GM21526 (cell line): ENCODE measurements around the gene PAPSS2.

Experiments
- ATAC-seq: cut with Tn5 transposase; IDR thresholded peaks from one replicate; pipeline ENCODE4 v1.9.1; 2021; ENCODE audit warnings: moderate library complexity; ENCODE audit not compliant: unreplicated experiment, low FRiP score

The PAPSS2 gene

DNA sequence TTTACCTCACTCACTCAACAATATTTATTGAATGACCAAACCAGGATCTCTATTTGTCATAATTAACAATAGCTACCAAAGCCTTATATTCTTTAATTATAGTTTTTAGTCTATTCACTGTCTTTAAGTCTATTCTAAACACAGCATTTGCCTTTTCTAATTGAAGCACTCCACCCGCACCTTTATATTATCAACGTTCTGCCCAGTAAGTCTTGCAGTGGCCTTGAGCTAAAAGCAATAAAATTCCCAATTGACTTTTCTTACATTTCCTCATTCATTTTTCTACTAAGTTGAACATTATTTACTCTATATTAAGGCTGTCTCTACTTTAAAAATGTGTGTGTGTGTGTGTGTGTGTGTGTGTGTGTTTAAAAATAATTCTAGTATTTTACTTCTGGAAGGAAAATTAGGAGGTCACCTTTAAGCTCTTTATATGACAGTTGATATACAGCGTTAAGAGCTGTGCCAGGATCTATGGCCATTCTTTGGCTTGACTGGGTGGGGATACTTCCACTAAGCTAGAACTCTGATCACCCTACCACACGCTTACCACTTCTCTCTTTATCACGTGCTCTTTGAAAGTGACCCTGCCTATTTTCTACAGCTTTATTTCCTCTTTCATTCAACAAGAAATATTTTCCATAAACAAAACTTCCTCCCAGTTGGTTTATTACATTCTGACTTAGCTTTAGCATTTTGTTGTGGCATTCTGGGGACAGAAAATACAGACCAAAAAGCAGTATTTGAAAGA, 8.8 kb downstream of the PAPSS2 start:
- no peak for ATAC-seq

- ATAC-seq, result no peak
These were observed 10.1 kb downstream of the PAPSS2 start for GRCh38 chr10:87669752-87670151.

DNA sequence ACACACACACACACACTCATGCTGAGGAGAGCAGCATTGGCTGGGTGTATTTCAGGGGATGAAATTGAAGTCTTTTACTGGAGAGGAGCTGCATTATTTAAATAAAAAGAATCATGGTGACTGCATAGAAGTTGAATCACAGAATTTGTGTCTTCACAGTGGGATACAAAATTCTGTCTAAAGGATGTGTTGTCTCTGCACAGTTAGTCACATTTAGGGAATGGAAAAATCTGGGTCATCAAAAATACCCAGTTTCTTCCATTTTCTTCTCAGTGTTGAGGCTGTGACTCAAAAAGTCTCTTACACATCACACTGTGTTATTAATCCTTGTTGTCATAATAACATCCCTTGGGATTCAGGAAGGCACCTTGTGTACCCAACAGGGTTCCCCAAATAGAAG, 10.9 kb downstream of the PAPSS2 start:
- no peak for ATAC-seq

DNA sequence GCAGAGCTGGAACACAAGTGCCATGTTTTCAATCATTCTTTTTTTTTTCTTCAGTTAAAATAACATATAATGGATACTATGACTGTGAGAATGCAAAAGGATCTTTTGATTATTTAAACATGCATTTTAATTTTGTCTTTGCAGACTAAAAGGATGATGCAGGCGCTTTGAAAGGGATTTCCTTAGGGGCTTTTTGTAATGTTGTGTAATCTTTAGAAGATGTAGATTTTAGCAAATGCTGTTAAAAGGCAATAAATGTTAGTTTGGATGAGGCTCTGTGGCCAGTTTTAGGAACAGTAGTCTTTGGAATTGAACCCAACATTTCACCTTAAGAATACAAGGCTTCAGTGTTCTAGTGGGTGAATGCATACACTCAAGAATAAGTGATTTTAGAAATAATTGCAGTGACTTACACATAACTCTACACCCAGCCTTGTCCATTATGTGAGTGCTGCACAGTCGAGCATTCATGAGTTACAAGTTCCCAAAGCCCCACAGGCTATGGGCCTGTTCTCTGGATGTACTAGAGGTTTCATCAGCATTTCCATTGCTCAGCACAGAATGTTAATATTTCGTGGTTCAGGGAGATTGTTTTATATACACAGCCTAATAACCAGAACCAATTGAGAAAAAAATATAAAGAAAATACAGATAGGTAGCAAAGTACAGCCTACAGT, 11.6 kb downstream of the PAPSS2 start:
- ATAC-seq, result no peak

- ATAC-seq, result no peak
These were observed 12.9 kb downstream of the PAPSS2 start for GRCh38 chr10:87672551-87672950.

DNA sequence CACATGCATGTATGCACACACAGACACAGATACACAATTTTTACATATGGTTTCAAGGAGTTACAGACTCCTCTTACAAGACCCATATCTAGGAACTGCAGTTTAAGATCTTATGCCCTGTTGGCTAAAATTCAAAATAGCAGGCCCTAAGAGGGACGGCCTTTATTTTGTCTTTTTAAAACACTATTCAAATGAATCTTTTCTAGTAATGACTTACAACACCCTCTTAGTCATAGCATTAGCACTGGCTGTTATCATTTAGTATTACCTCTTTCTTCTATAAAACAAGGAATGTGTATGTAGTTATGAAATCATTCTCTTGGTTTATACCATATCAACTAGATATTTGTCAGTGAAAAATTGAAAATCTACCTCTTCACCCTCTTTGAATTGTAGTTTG, 15.3 kb downstream of the PAPSS2 start:
- ATAC-seq, result no peak

DNA sequence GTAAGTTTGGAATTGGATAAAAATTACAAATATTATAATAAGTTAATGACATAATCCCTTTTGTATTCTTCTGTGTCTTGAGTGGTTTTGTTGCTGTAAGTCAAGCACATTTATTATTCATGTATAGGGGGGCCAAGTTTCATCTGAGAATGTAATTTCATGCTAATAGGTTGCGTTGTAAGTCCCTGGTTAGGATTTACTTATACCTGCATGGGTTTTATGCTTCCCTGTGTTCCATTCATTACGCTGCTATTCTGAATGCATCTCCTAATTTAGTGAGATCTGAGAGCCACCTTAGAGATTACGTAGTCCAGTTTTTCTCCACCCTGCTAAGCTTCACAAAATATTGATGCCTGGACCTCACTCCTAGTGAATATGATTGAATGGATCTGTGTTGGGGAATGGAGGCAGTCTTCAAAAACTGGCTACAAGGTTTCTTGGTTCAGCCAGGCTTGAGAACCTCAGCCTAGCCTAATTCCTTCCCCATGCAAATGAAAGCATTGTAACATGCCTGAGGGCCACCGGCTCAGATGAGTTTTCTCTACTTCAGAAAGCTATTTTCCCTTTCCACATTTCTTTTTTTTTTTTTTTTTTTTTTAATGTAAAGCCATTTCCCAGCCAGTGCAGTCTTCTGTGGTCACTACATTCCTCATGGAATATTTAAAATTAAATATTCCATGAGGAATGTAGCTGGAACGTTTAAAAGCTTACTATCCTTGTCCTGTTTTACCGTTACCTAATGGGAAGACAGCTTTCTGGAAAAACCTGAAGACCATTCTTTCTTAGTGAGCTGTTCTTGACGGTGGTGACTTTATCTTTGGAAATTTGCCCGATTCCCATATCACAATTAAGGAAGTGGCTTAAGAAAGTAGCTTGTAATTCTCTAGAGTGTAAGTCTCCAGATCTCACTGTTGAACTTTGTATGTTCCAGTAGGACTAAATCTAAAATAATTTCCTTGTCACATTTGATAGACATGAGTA, 16.0 kb downstream of the PAPSS2 start:
- ATAC-seq, result no peak

- ATAC-seq, result no peak
These were observed 17.9 kb downstream of the PAPSS2 start for GRCh38 chr10:87677595-87677994.

- ATAC-seq, result no peak
These were observed 18.6 kb downstream of the PAPSS2 start for GRCh38 chr10:87678302-87678701.

DNA sequence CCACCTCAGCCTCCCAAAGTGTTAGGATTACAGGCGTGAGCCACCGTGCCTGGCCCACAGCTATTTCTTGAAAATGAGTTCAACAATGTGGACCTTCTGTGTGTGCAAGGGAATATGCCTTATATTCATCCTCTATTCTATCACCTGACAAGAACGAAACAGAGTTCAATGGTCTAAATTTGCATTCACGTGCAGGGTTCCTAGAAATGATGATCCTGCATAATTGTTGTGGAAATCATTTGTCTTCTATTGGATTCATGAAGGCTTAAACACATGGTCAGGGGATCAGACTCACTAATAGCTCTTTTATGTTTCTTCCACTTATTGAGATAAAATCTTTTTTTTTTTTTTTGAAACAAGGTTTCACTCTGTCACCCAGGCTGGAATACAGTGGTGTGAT, 23.7 kb downstream of the PAPSS2 start:
- no peak for ATAC-seq

DNA sequence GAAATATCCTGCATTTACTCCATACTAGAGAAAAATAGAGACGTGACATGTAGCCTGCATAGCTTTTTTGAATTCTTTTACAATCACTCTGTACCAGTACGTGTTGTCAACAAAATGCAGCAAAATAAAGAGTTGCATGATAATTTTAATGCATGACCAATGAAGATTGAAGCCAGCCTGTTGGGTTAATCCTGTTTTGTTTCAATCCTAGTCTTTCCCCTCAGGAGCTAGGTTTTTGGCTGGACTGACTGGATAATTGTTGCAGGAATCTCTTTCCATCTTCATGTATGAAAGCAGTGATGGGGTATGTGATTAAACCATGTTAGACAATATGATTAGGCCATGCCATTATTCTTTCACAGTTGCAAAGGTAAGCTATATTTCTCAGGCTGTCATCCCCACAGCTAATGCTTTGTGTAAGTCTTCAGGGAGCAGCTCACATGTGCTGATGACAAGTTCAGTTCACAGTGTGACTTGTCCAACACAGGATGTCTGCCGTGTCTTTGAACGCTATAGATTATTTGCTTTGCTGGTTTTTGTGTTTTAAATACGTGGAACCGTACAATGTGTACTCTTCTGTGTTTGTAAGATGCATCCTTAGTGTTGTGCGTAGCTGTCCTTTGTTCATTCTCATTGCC, 24.4 kb downstream of the PAPSS2 start:
- ATAC-seq, result no peak

- ATAC-seq, result no peak
These were observed 26.3 kb downstream of the PAPSS2 start for GRCh38 chr10:87685832-87686574.

DNA sequence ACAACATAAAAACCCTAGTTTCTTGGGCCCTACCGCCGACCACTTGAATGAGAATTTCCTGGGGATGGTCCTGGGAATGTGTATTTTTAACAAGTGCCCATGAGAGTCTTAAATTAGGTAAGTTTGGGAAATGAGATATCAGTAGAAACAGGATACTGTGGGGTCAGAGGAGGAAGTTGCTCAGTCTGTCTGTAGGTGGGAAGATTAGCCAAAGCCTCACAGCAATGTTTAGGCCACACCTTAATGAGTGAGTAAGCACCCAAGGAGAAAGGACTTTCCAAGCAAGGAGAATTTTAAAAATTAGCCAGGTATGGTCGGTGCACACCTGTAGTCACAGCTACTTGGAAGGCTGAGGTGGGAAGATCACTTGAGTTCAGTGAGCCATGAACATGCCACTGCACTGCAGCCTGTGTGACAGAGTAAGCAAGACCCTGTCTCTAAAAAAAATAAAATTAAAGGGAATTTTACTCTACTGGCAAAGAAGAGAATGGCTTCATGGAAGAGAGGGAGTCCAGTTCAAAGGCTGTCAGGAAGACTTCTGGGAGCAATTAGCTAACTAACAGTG, 31.9 kb downstream of the PAPSS2 start:
- ATAC-seq, result no peak

DNA sequence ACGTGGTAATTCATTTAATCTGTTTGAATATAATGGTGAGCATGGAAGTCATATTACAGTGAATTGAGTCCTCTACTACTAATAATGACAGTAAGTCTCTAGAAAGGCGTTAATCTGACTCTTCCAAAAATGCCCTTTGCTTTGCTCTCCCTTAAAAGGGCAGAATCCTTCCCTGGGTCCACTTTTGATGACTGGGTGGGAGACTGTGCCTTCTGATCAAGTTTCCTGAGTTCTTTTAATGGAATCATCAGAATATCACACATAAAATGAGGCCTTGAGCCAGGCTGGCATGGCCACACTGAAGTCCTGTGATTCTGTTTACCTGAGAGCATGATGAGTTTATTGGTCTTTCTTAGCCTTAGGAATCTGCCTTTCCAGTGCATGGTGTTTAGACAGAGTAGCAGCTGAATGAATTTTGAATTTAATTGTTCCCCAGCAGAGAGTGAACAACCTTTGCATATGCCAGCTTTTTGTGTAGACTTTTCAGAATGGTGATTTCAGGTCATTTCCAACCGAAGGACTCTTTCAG, 33.3 kb downstream of the PAPSS2 start:
- ATAC-seq, result no peak

- no peak for ATAC-seq
These were observed 34.5 kb downstream of the PAPSS2 start for GRCh38 chr10:87694011-87694794.

DNA sequence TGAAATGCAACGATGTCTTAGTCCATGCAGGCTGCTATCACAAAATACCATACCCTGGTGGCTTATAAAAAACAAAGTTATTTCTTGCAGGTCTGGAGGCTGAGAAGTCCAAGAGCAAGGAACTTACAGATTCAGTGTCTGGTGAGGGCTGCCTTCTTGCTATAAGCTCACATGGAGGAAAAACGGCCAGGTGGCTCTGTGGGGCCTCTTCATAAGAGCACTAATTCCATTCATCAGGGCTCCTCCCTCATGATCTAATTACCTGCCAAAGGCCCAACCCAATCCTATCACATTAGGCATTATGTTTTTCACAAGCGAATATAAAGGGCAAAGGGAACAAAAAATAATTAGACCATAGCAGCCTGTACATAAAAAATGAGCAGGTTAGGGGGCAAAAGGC, 35.4 kb downstream of the PAPSS2 start:
- no peak for ATAC-seq

- ATAC-seq, result no peak
These were observed 37.5 kb downstream of the PAPSS2 start for GRCh38 chr10:87696922-87697745.
